Measurements from ENCODE around the gene SLC9A9. TPM values are rescaled to one million over a fixed set of nuclear protein-coding genes. Genes with fewer than 3 reads are reported as not detected.

SLC9A9 gene
- total RNA-seq, 2 experiments from 2014 or later: 1.3 to 1.6 TPM

DNA sequence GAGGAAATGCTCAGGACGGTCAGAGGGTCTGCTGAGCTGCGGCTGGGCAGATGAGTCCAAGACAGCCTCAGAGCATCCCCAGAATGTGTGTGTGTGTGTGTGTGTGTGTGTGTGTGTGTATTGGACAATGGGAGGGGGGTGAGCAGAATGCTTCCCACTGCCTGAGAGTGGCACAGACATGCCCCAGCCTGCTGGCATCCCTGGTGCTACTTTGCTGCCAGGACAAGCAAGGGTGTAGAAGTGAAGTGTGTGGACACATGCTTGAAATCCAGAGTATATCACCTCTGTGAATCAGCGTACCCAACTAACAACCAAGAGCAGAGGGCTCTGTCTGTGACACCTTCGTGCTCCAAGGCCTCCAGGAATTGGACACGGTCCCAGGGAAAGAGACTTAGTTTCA is 76.3 kb downstream of the SLC9A9 start:
- POLR2A ChIA-PET: no interaction called here
- H3K27ac Mint-ChIP-seq: no peak overlapping the region

DNA sequence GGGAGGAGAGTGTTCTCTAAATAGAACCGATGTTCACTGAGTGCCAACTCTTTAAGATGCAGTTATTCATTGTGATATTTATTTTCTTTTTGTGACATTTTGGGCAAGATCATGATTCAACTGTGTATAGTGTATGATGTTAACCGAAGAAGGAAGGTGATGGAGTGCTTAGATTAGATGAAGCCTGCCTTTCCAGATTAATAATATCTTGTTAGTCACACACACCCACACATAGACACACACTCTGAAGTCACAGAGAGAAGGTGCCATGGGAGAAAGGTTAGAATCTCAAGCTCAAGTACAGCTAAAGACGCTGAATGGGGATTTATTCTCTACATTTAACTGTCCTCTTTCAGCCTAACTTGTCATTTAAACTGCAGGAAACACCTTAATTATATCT is 77.0 kb downstream of the SLC9A9 start:
- Mint-ChIP-seq H3K36me3 (no peaks in the 10 kb centered on the region), H3K27ac (no peak overlapping the region), H3K9me3 (no peaks in the 10 kb centered on the region), H3K27me3 (no peaks in the 10 kb centered on the region), H3K4me1 (ENCODE audit: low read depth) (peaks cover 3% of the 10 kb centered on the region), H3K4me3 (no peak overlapping the region)
- ChIA-PET POLR2A (no interaction called here), CTCF (no interaction called here)
- intact Hi-C loops (cut with micrococcal nuclease): no loop called here
- DNase-seq: no peak

More for the DNA sequence above, 76.3 kb downstream of the SLC9A9 start:
- CTCF ChIA-PET: interaction anchor here (0.5 to 1.3 kb wide), 3 partner anchors 48 to 788 kb away, joined by 3 to 4 read pairs (median 3); no protein-coding TSS in a partner anchor
- Mint-ChIP-seq H3K36me3 (no peaks in the 10 kb centered on the region), H3K4me1 (ENCODE audit: low read depth) (peaks cover 3% of the 10 kb centered on the region), H3K4me3 (no peak overlapping the region), H3K9me3 (no peaks in the 10 kb centered on the region), H3K27me3 (no peaks in the 10 kb centered on the region)
- no peak for DNase-seq
- intact Hi-C loops (cut with micrococcal nuclease): no loop called here

DNA sequence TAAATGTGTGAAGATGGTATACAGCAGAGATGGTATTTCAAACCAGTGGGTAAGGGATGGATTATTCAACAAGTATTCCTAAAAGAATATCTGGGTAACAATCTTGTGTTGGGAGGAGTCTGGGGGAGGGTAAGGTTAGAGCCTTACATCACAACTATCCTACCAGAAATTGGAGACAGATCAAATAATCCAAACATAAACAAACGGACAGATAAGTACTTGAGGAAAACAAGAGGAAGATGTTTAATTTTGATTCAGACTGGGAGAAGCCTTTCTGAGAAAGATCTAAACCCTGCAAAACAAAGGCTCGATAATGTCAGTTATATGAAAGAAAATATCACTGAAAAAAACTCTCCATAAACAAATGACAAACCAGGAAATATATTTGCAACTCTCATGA is 77.9 kb downstream of the SLC9A9 start:
- no peak for DNase-seq
- Mint-ChIP-seq H3K27ac (no peak overlapping the region), H3K27me3 (no peaks in the 10 kb centered on the region), H3K36me3 (no peaks in the 10 kb centered on the region), H3K4me1 (ENCODE audit: low read depth) (no peaks in the 10 kb centered on the region), H3K4me3 (no peak overlapping the region), H3K9me3 (no peaks in the 10 kb centered on the region)
- ChIA-PET POLR2A (no interaction called here), CTCF (no interaction called here)
- intact Hi-C loops (cut with micrococcal nuclease): no loop called here

DNA sequence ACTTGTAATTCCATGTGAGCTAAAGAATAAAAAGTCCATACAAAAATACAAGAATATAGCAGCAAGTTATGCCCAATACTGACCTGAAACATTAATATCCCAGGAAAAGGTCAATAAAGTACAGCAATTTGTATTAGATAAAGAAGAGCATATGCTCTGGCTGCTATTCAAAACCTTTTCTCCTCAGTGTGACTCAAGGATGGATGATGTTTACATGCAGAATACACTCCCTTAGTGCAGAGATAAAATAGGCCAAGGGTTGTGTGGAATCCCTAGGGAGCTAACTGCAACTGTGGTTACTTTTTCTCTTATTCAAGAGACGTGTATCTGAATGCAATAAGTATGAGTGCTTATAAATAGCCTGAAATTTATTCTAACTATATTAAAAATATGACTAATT is 78.7 kb downstream of the SLC9A9 start:
- Mint-ChIP-seq H3K27me3 (no peaks in the 10 kb centered on the region), H3K4me1 (ENCODE audit: low read depth) (no peaks in the 10 kb centered on the region), H3K4me3 (no peak overlapping the region), H3K27ac (no peak overlapping the region), H3K9me3 (no peaks in the 10 kb centered on the region), H3K36me3 (no peaks in the 10 kb centered on the region)
- ChIA-PET CTCF (no interaction called here), POLR2A (no interaction called here)
- no peak for DNase-seq
- intact Hi-C loops (cut with micrococcal nuclease): no loop called here

DNA sequence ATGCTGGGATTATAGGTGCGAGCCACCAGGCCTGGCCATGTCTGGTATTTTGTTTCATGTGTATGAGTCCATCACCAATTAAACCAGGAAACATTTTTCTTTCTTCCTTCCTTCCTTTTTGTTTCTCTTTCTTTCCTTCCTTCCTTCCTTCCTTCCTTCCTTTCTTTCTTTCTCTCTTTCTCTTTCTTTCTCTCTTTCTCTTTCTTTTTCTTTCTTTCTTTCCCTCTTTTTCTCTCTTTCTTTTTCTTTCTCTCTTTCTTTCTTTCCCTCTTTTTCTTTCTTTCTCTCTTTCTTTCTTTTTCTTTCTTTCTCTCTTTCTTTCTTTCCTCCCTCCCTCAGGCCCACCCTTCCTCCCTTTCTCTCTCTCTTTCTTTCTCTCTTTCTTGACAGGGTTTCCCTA is 83.4 kb downstream of the SLC9A9 start:
- H3K4me1 Mint-ChIP-seq (ENCODE audit: low read depth): no peaks in the 10 kb centered on the region
- CTCF ChIA-PET: no interaction called here
- H3K4me3 Mint-ChIP-seq: no peak overlapping the region
- POLR2A ChIA-PET: no interaction called here
- no peak overlapping the region for H3K27ac Mint-ChIP-seq
- intact Hi-C loops (cut with micrococcal nuclease): no loop called here
- H3K36me3 Mint-ChIP-seq: no peaks in the 10 kb centered on the region
- H3K27me3 Mint-ChIP-seq: no peaks in the 10 kb centered on the region
- peaks cover 8% of the 10 kb centered on the region for H3K9me3 Mint-ChIP-seq
- DNase-seq: no peak

DNA sequence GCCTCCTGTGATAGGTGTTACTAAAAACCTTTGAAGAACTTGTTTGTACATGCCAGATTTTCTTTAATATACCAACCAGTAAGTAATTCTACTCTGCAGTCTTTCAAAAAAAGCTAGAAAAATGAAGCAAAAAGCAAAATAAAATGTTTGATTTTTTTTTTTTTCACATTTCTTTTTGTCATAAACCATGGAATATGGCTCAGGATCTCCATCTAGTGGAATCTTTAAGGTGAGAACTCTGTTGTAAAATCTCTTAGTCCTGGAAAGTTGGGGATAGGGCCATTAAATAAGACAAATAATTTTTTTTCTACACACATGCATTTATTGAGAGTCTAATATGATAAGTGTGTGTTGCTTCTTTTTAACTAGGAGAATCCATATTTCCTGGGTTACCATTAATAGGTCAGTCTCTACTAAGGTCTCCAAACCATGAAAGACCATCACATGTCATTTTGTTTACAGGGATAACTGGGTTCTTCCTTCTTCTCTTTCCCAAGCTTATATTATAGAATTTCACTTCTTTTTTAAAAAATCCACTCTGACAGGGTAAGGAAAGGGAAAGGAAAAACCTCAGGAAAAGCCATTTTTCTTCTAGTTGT is 84.6 kb downstream of the SLC9A9 start:
- POLR2A ChIA-PET: interaction anchor here (0.7 kb wide), 1 partner anchor 13 kb away, joined by 3 read pairs; no protein-coding TSS in a partner anchor
- no peak overlapping the region for H3K4me3 Mint-ChIP-seq
- H3K27ac Mint-ChIP-seq: no peak overlapping the region
- H3K36me3 Mint-ChIP-seq: no peaks in the 10 kb centered on the region
- H3K4me1 Mint-ChIP-seq (ENCODE audit: low read depth): no peaks in the 10 kb centered on the region
- intact Hi-C loops (cut with micrococcal nuclease): no loop called here
- H3K27me3 Mint-ChIP-seq: no peaks in the 10 kb centered on the region
- peaks cover 8% of the 10 kb centered on the region for H3K9me3 Mint-ChIP-seq
- DNase-seq: no peak
- CTCF ChIA-PET: interaction anchor here (0.7 to 1.3 kb wide), 4 partner anchors 11 to 935 kb away, joined by 3 to 5 read pairs (median 4); no protein-coding TSS in a partner anchor

DNA sequence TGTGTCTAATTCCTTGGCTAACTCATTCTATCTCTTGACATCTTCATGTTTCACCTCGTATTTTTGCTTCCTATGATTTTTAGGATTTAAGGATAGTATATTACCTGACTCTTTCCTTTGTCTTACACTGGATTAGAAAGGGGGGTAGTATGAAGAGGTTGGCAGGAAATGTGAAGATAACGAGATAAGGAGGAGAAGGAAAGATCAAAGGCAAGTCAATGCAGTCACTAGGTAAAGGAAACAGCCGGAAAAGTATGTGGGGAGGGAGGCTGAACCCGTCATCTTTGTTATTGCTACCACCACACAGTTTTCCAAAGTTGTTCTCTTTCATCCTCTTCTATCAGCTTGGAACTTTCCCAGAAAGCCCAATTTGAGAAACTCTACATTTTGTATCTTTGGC is 90.6 kb downstream of the SLC9A9 start:
- Mint-ChIP-seq H3K4me1 (ENCODE audit: low read depth) (peaks cover 31% of the 10 kb centered on the region), H3K4me3 (no peak overlapping the region), H3K27ac (no peak overlapping the region), H3K9me3 (peaks cover 8% of the 10 kb centered on the region), H3K36me3 (no peaks in the 10 kb centered on the region), H3K27me3 (no peaks in the 10 kb centered on the region)
- ChIA-PET CTCF (no interaction called here), POLR2A (no interaction called here)
- no peak for DNase-seq
- intact Hi-C loops (cut with micrococcal nuclease): no loop called here

DNA sequence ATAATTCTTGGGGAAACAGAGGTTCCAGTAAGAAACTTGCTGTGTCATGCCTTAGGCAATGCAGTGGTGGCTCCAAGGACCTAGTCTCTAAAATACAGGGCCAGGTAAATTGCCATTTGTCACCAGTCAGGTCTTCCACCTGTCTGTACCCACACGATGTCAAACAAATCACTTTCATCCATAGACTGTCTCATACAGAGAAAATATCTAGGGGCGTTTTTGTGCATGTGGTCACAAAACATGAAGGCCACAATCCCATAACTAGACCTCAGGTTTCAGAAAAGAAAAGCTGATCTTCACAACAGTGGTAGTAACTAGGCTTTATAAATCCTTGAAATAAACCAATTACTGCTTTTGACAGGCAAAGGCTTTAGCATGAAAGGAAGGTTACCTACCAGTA is 92.3 kb downstream of the SLC9A9 start:
- intact Hi-C loops (cut with micrococcal nuclease): no loop called here
- Mint-ChIP-seq H3K27ac (no peak overlapping the region), H3K9me3 (peaks cover 3% of the 10 kb centered on the region), H3K27me3 (no peaks in the 10 kb centered on the region), H3K4me1 (ENCODE audit: low read depth) (peaks cover 47% of the 10 kb centered on the region), H3K4me3 (no peak overlapping the region), H3K36me3 (no peaks in the 10 kb centered on the region)
- CTCF ChIA-PET: no interaction called here
- POLR2A ChIA-PET: no interaction called here
- DNase-seq: no peak

DNA sequence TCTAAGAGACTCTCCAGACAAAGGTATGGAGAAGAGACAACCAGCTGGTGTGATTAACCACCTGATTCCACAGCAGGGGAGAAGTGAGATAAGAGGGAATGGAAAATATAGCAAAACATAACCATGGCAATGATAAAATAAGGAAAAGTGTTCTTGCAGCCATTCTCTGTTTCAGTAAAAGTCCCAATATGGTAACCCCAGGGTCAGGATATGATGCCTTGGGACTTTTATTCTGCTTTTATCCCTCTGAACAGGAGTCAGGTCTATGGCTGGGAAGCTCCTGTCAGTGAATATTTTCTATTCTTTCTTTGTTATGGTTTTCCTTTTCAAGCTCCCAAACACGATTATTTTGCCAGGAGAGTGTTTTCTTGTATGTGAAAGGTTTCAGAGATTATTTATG is 94.2 kb downstream of the SLC9A9 start:
- DNase-seq: no peak
- ChIA-PET POLR2A (no interaction called here), CTCF (interaction anchor here (0.5 to 0.9 kb wide), 2 partner anchors 22 to 69 kb away, joined by 3 read pairs; no protein-coding TSS in a partner anchor)
- Mint-ChIP-seq H3K27ac (no peak overlapping the region), H3K27me3 (no peaks in the 10 kb centered on the region), H3K9me3 (no peaks in the 10 kb centered on the region), H3K36me3 (no peaks in the 10 kb centered on the region), H3K4me3 (no peak overlapping the region), H3K4me1 (ENCODE audit: low read depth) (peaks cover 49% of the 10 kb centered on the region)
- intact Hi-C loops (cut with micrococcal nuclease): loop anchor here (5.0 kb wide), 2 partner anchors 307 to 632 kb away; no protein-coding TSS in a partner anchor

DNA sequence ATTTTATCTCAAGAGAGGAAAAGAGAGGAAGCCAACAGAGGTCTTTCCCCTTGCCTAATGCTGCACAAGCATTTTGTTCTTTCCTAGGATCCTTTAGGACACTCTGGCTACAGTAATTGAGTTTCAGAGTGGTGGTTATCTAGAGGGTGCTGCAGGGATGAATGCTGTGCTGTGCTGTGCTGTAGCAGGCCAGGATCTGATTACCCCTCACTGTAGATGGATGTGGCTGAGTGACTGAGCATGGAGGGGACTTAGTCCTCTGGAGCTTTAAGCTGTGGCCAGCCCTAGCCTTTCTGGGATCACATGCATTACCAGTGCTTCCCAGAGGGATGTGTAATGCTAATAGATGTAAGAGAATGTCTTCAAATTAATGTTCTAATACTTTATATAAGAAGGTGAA is 94.8 kb downstream of the SLC9A9 start:
- ChIA-PET POLR2A (no interaction called here), CTCF (interaction anchor here (1.5 kb wide), 1 partner anchor 10 kb away, joined by 3 read pairs; no protein-coding TSS in a partner anchor)
- Mint-ChIP-seq H3K4me3 (no peak overlapping the region), H3K27me3 (no peaks in the 10 kb centered on the region), H3K4me1 (ENCODE audit: low read depth) (peaks cover 47% of the 10 kb centered on the region), H3K36me3 (no peaks in the 10 kb centered on the region), H3K27ac (no peak overlapping the region), H3K9me3 (no peaks in the 10 kb centered on the region)
- no peak for DNase-seq
- intact Hi-C loops (cut with micrococcal nuclease): loop anchor here (5.0 kb wide), 2 partner anchors 306 to 631 kb away; no protein-coding TSS in a partner anchor

DNA sequence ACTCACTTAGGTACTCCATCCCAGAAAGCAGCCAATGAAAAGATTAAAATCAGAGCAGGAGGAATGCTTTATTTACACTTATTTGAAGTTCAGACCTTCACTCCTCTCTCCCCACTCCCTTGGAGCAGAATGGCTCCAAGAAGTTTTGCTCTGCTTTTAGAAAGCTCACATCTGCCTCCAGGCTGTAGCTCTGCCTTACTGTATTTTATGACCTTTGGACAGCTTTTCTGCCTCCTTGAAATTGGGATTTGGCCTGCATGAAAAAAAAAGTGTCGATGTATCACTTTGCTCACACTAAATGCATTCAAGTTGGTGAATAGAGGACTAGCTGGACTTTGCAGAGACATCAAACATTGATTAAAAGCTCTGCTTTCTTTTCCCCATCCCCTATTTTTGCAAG is 95.3 kb downstream of the SLC9A9 start:
- no peaks in the 10 kb centered on the region for H3K9me3 Mint-ChIP-seq
- intact Hi-C loops (cut with micrococcal nuclease): loop anchor here (5.0 kb wide), 2 partner anchors 306 to 631 kb away; no protein-coding TSS in a partner anchor
- no peaks in the 10 kb centered on the region for H3K36me3 Mint-ChIP-seq
- ChIA-PET CTCF (interaction anchor here (1.5 kb wide), 1 partner anchor 11 kb away, joined by 3 read pairs; no protein-coding TSS in a partner anchor), POLR2A (no interaction called here)
- H3K27me3 Mint-ChIP-seq: no peaks in the 10 kb centered on the region
- no peak for DNase-seq
- H3K4me3 Mint-ChIP-seq: no peak overlapping the region
- H3K4me1 Mint-ChIP-seq (ENCODE audit: low read depth): peaks cover 45% of the 10 kb centered on the region
- no peak overlapping the region for H3K27ac Mint-ChIP-seq

DNA sequence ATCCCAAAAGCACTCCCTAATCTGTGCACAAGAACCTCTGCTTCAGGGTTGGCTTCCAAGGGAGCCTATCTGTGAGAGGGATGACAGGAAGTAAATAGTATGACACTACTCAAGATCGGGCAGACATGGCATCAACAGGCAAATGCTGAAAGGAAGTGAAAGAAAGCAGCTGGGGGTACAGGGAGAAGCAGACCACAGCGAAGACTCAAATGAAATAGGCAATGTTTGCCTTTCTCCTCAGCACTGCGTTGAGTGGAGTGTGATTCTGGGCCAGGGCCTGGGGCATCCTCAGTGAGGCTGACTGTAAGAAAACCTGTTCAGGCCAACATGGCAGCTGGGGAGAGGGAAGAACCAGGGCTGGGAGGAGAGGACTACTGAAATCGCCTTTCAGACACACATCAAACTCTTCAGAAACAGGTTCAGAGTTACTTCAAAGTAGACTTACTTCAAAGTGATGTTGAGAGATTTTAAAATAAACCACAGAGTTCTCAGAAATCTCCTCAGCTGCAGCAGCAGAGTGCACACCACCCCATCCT is 96.6 kb downstream of the SLC9A9 start:
- Mint-ChIP-seq H3K9me3 (no peaks in the 10 kb centered on the region), H3K36me3 (no peaks in the 10 kb centered on the region), H3K4me1 (ENCODE audit: low read depth) (peaks cover 39% of the 10 kb centered on the region), H3K27ac (peak overlapping the region; percentile 86), H3K27me3 (no peaks in the 10 kb centered on the region), H3K4me3 (peak overlapping the region; percentile 58)
- POLR2A ChIA-PET: interaction anchor here (0.6 kb wide), 1 partner anchor 1269 kb away, joined by 3 read pairs; no protein-coding TSS in a partner anchor
- CTCF ChIA-PET: interaction anchor here (0.8 to 1.4 kb wide), 2 partner anchors 77 to 224 kb away, joined by 3 to 4 read pairs; no protein-coding TSS in a partner anchor
- intact Hi-C loops (cut with micrococcal nuclease): loop anchor here (5.0 kb wide), 2 partner anchors 304 to 629 kb away; no protein-coding TSS in a partner anchor
- peak; percentile 43 for DNase-seq
